HL-60/S4 treated with retinoic acid at 250 ng/mL for 4 days and 3 days (cell line): ENCODE data around the gene USP30.
"Not testable (repeated sequence)": the region's sequence is repeated elsewhere in the genome, so short reads cannot be mapped to it uniquely, and the experiment has no call there.

ENCODE experiments used
- in situ Hi-C: fragments of 300-500 bp; cut with MboI; formaldehyde crosslinking; loops from 2 replicates; pipeline ENCODE4 v1.7.0; 2022; ENCODE audit warnings: low sequenced_read_pairs

Gene USP30

GRCh38 chr12:109049794-109050193 lies 2.6 kb upstream of the USP30 start:
- in situ Hi-C loops: not testable (repeated sequence)

GRCh38 chr12:109052097-109052413 lies 321 bp upstream of the USP30 start:
- in situ Hi-C loops: no loop called here

- in situ Hi-C loops: no loop called here
Measured at GRCh38 chr12:109053382-109054123, 1.2 kb downstream of the USP30 start.

GRCh38 chr12:109054124-109054513 lies 1.7 kb downstream of the USP30 start:
- in situ Hi-C loops: not testable (repeated sequence)

GRCh38 chr12:109054520-109054919 lies 2.1 kb downstream of the USP30 start:
- in situ Hi-C loops: no loop called here

- in situ Hi-C loops: no loop called here
Measured at GRCh38 chr12:109056891-109057290, 4.5 kb downstream of the USP30 start.

GRCh38 chr12:109057376-109057775 lies 5.0 kb downstream of the USP30 start:
- in situ Hi-C loops: no loop called here

- in situ Hi-C loops: no loop called here
Measured at GRCh38 chr12:109058773-109059172, 6.4 kb downstream of the USP30 start.

- in situ Hi-C loops: no loop called here
Measured at GRCh38 chr12:109064143-109064542, 11.8 kb downstream of the USP30 start.

GRCh38 chr12:109065154-109065852 lies 12.9 kb downstream of the USP30 start:
- in situ Hi-C loops: no loop called here

GRCh38 chr12:109065853-109066193 lies 13.4 kb downstream of the USP30 start:
- in situ Hi-C loops: no loop called here

GRCh38 chr12:109069307-109070271 lies 17.2 kb downstream of the USP30 start:
- in situ Hi-C loops: no loop called here

- in situ Hi-C loops: loop anchor here (25.0 kb wide), 2 partner anchors 413 to 513 kb away; partner anchors contain the start of genes ISCU and SART3
Measured at GRCh38 chr12:109074866-109075265, 22.5 kb downstream of the USP30 start.

- in situ Hi-C loops: loop anchor here (25.0 kb wide), 2 partner anchors 420 to 520 kb away; partner anchors contain the start of genes ISCU and SART3
Measured at GRCh38 chr12:109082751-109083150, 30.4 kb downstream of the USP30 start.

- in situ Hi-C loops: loop anchor here (25.0 kb wide), 2 partner anchors 422 to 522 kb away; partner anchors contain the start of genes ISCU and SART3
Measured at GRCh38 chr12:109084425-109084824, 32.0 kb downstream of the USP30 start.

- in situ Hi-C loops: loop anchor here (25.0 kb wide), 2 partner anchors 423 to 523 kb away; partner anchors contain the start of genes ISCU and SART3
Measured at GRCh38 chr12:109085590-109085989, 33.2 kb downstream of the USP30 start.

GRCh38 chr12:109087250-109087649 lies 34.9 kb downstream of the USP30 start:
- in situ Hi-C loops: loop anchor here (25.0 kb wide), 2 partner anchors 425 to 525 kb away; partner anchors contain the start of genes ISCU and SART3

- in situ Hi-C loops: loop anchor here (25.0 kb wide), 2 partner anchors 427 to 527 kb away; partner anchors contain the start of genes ISCU and SART3
Measured at GRCh38 chr12:109088818-109089217, 36.4 kb downstream of the USP30 start.

GRCh38 chr12:109089683-109090082 lies 37.3 kb downstream of the USP30 start:
- in situ Hi-C loops: loop anchor here (25.0 kb wide), 2 partner anchors 427 to 527 kb away; partner anchors contain the start of genes ISCU and SART3

- in situ Hi-C loops: loop anchor here (25.0 kb wide), 2 partner anchors 430 to 530 kb away; partner anchors contain the start of genes ISCU and SART3
Measured at GRCh38 chr12:109092497-109093021, 40.2 kb downstream of the USP30 start.
